ENCODE results near the gene NOL8.

Gene NOL8

DNA sequence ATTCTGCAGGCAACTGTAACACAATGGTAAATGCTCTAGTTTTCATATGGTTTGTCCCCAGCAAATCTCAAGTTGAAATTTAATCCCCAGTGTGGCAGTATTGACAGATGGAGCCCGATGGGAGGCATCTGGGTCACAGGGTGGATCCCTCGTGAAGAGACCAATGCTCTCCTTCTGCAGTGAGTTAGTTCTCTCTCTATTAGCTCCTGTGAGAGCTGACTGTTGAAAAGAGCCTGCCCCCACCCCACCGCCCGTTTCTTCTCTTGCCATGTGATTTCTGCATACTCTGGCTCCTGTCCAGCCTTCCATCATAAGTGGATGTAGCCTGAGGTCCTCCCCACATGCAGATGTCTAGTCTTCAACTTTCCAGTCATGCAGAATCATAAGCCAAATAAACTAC is 58.7 kb downstream of the NOL8 start:
- no peak for DNase-seq (ENCODE audit: low spot score)

DNA sequence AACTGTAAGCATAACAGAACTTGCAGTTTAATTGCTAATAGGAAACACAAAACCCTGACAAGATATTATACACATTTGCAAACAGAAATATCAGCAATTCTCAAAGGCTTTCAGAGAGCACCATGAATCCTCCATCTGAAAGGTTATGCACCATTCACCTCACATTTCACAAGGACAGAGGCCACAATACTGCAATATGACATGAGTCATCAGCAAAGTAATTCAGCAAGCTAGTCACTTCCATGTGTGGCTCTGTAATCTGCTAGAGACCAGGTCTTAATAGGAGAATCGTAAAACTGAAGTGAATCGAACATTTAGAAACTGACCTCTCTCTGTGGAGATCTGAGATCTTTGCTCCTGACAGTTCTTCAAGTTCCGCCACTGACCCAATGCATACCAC is 60.0 kb downstream of the NOL8 start:
- no peak for DNase-seq (ENCODE audit: low spot score)

DNA sequence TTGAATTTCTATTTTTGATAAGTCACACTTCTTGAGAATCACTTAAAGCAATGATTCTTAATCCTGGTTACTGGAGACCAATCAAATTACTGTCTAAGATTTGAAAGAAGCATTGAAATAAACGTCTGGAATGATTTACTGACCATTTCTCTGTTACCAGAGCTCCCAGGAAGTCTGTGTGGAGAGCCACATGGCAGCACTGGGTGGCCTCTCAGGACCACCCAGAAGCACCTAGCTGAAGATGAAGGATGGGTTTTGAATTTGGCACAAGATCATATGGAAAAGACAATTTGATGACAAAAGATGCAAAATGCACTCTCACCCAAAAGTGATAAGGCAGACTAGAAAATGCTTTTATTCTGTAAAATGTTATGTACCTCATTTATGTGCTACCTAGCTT is 62.0 kb downstream of the NOL8 start:
- DNase-seq (ENCODE audit: low spot score) = no peak

DNA sequence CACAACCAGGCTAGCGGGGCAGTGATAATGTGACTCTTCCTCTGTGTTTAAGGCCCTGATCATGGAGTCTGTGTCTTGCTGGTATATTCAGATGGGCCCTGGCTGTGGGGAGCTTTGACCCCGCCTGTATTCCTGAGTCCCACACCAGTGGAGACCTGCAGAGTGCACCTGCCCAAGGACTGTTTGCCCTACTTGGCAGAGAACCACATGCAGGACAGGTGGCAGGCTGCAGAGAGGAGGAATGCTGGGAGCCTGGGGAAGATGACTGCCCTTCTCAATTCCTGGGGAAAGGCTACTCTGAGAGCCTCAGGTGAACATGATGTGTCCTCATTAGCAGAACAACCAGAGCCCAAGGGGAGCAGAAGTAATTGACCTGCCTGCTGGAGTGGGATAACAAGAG is 67.8 kb downstream of the NOL8 start:
- no peak for DNase-seq (ENCODE audit: low spot score)

DNA sequence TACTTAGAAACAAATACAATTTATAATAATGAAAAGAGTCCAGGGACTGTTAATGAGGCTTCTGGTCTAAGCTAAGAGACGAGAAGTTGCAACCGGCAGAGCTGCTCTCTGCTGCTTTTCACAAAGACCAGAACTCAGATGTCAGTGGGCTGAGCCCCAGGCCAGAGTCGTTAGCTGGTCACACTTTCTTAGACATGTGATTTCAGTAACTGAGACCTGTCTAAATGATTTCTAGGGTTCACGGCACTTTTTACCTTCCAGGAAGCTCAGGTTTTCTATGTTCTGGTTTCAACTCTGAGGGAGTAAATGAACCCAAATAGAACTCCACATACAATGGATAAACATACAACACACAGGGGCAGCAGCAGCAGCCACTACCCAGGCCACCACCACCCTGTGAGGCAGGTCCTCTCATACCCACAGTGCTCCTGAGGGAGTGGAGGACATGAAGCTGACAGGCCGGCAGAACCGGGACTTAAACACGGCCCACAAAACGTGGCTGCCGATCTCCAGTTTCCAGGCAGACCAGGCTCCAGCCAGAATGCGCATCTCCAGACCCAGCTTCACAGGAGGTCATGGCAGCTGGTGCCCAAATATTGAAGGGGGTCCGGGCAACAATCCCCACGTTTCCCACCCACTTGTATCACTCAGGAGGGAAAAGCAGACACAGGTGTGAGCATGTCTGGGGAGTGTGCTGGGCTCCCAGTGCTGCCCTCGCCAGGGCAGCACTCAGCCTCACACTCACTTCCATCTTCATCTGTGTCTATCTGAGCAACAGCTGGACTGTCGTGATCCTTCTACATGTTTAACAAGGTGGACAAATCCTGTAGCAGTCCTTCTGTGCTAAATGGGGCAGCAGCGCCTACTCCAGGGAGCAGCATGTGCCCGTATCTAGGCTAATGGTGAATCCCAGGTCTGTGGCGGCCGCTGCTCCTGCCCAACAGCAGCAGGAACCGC is 70.5 kb downstream of the NOL8 start:
- no peak for DNase-seq (ENCODE audit: low spot score)

DNA sequence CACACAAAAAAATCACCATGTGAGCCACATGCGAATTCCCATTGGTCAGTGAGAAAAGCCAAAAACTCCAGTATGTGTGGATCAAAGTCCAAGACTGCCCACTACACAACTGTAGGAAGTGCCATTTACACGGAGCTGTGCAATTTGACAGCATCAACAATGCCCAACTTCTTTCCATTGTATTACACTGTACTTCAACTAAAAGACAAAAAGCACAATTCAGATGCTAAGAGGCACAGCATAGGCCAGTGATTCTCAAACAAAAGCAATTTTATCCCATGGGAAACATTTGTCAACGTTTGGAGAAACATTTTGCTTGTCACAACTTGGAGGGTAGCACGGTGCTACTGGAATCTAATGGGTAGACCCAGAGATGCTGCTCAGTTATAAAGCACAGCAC is 71.5 kb downstream of the NOL8 start:
- DNase-seq (ENCODE audit: low spot score) = no peak

DNA sequence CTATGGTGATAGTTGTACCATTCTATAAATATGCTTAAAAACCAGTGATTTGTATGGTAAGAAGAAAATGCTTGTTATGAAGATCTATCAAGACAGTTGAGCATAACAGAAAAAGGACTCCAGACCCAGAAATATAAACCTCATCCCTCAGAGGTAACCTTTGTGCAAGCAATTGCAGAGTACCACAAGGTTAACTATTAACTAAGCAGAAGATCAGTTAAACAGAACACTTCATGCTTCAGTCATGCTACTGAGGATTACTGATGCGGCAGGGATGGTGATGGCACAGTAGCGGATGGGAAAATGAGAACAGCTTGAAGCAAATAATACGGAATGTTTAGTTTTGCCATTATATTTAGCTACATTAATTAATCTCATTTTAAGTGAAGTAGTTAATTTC is 77.2 kb downstream of the NOL8 start:
- no peak for DNase-seq (ENCODE audit: low spot score)

Data from NAMALWA (cell line).